ACHN (cell line): ENCODE results near the gene CDC42BPB.
"Not testable (repeated sequence)": the region's sequence is repeated elsewhere in the genome, so short reads cannot be mapped to it uniquely, and the experiment has no call there.

Experiments used
- DNase-seq: peaks from one replicate; pipeline ENCODE4 v3.0.0-alpha.2; 2015
- in situ Hi-C: cut with HindIII; loops from 2 replicates; pipeline ENCODE4 v1.10.0; 2017; ENCODE audit warnings: low sequenced_read_pairs, low pct_ligation_motif_present, low pct_unique_long_range_greater_than_20kb

Gene CDC42BPB

DNA sequence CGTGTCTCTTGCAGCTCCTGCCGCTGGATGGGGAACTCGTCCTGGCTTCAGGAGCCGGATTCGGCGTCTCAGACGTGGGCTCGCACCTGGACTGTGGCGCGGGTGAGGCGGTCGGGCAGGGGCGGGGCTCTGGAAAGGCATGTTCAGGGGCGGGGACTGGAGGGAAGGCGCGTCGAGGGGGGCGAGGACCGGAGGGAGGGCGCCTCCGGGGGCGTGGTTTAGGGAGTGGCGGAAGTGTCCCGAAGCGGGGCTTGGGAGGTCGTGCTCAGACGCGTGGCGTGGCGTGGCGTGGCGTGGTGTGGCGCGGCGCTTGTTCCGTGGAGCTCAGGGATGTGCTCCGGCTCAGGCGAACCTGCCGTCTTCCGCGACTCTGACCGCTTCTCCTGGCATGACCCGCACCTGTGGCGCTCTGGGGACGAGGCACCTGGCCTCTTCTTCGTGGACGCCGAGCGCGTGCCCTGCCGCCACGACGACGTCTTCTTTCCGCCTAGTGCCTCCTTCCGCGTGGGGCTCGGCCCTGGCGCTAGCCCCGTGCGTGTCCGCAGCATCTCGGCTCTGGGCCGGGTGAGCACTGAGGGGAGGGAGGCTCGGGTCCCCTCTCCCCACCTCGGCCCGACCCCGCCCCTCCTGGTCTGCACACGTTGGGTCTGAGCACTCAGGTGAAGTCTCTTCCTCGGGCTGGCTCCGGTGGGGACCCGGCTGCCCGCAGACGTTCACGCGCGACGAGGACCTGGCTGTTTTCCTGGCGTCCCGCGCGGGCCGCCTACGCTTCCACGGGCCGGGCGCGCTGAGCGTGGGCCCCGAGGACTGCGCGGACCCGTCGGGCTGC, 128.7 kb downstream of the CDC42BPB start:
- no peak for DNase-seq
- in situ Hi-C loops = no loop called here

DNA sequence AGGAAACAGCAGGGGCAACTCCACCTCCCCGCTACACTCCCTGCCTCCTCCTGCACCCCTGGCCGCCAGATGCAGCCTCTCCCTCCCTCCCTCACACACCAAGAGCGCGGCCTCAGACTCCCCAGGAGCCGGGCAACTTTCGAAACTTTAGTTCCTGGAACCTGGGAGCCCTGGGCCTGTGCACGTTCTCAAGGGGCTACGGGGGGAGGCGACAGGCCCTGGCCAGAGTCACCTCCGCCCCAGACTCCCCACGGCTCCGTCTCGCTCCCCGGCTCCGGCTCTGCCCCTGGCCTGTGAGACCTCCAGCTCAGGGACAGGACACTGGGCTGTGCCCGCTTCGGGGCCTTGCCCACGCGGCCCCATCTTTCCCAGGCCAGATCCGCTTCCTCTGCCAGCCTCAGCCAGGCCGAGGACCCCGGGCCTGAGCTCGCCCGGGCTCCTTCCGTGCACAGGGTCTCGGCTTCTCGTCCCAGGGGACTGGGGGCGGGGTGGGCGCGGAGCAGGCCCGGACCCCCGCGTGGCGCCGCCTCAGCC, 129.4 kb downstream of the CDC42BPB start:
- DNase-seq = no peak
- in situ Hi-C loops = no loop called here

DNA sequence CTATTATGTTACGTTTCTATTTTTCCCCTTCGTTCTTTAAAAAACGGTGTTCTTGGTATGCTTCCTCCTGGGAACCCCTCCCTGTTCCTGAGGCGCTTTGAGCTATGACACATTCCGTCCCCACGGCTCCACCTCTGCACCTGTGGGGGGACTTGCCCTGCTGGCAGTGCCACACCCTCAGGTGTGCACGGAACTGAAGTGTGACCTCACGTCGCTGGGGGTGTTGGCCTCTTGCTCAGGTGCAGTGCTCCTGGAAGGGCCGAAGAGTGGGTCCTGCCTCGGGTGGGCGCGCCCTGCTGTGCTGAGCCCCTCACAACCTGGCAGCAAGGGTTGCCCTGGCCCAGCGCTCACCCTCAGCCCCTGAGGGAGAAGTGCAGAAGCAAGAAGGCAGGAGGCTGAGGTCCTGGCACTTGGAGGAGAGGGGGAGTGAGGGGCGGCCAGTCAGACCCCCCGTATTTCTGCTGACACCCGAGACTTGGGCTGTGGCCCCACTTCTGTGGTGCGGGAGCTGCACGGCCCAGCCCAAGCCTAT, 129.9 kb downstream of the CDC42BPB start:
- in situ Hi-C loops = no loop called here
- DNase-seq = no peak

DNA sequence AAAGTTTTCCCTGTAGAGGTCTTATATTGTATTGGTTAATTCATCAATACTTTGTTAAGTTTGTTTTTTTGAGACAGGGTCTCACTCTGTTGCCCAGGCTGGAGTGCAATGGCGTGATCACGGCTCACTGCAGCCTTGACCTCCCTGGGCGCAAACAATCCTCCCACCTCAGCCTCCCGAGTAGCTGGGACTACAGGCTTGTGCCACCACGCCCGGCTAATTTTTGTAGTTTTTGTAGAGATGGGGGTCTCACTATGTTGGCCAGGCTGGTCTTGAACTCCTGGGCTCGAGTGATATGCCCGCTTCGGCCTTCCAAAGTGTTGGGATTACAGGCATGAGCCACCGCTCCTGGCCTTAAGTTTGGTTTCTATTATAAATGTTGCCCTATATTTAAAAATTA, 130.5 kb downstream of the CDC42BPB start:
- in situ Hi-C loops = not testable (repeated sequence)

DNA sequence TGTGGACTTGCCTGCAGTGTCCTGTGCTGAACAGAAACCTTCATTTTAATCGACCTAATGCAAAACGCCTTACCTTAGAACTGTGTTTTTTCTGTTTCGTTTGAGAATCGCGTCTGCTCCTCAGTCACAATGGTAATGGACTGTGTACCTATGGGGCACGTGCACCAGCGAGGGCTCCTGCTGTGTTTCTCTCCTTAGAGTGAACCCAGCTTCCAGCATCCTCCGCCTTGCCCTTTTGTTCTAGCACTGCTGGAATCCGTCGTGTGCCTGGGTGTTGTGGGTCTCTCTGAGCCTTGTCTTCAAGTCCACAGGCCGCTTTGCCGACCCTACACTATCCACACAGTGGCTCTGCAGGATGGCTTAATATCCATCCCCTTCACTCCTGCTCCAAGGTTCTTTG, 131.2 kb downstream of the CDC42BPB start:
- in situ Hi-C loops = no loop called here
- no peak for DNase-seq

More for the DNA sequence above, 130.5 kb downstream of the CDC42BPB start:
- not testable (repeated sequence) for DNase-seq

DNA sequence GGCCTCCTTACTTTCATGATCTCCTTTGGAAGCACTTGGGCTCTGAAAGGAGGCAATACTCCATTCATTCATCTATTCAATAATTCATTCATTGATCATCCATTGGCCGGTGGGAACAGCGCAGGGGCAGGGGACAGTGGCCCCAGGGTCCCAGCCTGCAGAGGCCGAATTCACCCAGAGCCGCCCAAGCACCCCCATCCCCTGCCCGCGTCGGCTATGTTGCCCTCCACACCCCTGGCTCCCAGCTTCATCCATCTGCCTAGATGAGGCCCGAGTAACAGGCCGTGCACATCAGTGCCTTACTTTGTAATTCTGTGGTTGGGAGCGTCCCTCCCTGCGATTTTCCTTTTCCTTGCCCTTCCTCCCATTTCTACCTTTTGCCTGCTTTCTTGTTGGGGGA, 131.7 kb downstream of the CDC42BPB start:
- in situ Hi-C loops = no loop called here
- DNase-seq = no peak

DNA sequence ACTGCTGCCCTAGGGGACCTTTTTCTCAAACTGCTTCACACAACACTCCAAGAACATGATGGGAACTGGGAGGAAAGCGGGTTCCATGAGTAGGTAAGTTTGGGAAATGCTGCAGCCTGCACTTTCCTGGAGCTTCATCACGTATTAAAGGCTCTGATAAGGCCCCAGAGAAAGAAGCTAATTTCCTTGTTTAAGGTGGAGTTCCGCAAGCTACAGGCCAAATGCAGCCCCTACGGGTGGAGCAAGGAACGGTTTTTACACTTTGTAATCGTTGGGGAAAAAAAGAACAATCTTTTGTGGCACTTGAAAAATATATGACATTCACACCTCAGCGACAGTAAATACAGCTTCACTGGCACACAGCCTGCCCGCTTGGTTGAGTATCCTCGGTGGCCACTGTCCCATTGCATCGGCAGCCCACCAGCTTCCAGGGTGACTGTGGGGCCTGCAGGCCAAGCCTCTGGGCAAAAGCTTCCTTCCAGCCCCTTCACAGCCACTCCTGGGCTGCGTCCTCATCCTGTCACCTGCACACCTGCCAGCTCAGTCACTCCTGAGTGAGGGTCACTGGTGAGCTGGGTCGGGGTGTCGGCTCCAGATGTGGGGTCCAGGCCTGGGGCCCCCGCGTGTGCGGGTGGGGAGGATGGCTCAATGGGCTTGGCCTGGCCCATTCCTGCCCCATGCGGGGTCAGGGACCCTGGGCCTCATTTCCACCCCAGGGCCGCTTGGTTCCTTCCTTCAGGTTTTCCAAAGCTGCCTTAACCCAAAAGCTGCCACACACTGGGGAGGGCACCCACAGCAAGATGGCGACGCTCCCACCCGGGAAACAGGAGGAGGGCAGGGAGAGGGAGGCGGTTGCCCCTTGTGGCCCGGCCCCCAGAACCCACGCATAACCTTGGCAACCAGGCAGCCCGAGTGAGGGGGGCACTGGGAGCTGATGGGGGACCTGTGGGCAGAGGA, 132.4 kb downstream of the CDC42BPB start:
- no peak for DNase-seq
- in situ Hi-C loops = no loop called here

DNA sequence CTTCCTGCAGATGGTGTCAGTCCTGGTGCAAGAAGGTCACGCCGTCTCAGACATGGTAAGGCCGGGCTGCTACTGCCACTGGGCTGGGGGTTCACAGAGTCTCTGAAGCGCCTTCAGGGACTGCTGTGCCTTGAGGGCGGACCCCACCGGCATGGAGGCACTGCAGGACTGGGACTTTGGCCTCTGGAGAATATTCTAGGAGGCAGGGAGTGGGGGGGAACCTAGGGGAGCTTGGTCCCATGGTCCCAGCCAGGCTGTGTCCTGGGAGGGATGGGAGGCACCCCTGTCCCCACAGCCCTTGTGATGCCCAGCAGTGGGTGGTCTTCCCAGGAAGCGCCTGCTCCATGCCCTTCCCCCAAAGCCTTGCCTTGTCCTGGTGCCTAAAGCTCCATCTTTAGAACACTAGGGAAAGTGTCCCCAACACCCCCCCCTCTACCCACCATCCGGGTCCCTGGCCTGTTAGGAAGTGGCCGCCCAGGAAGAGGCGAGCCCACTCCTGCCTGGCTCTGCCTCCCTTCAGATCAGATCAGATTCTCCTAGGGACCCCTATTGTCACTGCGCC, 133.3 kb downstream of the CDC42BPB start:
- no peak for DNase-seq
- in situ Hi-C loops = no loop called here

DNA sequence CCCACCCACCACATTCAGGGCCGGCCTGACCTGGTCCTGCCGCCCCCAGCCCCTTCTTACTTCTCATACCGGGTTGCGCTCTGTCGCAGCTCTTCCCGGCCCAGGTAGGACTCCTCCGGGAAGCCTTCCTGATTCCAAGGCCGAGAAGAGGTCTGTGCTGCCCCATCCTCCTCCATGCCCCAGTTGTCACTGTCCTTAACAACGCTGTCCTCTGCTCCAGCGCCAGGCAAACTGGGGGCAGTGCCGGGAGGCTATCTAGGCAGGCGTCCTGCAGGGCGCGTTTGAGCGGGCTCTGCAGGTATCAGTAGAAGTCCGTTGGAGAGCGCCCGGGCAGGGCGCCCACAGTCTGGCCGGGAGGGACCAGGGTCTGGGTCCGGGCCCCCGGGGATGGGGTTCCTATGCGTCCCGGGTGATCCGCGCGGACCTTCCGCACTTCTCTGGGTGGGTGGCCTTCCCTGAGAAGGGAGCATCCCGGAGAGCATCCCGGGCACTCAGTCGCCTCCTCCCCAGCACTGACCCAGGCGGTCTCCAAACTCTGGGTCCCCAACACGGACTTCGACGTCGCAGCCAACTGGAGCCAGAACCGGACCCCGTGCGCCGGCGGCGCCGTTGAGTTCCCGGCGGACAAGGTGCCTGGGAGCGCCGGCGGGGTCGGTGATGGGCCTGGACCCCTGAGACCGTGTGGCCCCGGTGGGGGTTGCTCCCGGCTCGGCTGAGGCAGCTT, 134.0 kb downstream of the CDC42BPB start:
- in situ Hi-C loops = no loop called here
- DNase-seq = no peak

DNA sequence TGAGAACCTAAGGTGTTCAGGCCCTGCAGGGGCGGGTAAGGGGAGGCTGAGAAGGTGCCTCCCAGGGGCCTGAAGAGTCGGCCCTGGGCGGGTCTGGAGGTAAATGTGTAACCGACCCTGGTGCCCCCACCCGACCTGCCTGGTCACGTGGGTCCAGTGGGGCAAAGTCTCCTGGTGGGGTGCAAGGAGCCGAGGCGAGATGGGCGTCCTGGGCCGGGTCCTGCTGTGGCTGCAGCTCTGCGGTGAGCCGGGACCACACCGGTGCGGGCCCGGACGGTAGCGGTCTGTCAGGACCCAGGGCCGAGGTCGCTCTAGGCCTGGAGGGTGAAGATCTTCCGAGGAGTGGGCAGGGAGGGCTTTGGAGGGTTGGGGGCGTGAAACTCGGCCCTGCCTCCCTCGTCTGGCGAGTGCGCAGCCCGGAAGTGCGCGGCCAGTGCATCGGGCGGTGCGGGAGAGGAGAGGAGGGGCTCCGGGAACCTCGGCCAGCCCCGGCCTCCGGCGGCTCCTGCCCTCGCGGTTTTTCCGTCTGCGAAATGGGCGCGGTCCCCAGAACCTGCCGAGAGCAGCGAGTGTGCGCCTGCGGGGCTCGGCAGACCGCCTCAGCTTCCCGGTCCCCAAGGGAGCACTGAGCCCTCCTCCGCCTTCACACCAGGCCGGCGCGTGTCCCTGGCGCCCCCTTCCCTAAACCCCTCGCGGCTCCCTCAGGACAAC, 134.7 kb downstream of the CDC42BPB start, which contains the start of gene AMN:
Gene AMN (plus strand): TSS at position 174 of the 711 bp plus-strand sequence. CDS start 26 bp downstream, at position 200.
- peak; percentile 48 for DNase-seq
- in situ Hi-C loops = no loop called here

DNA sequence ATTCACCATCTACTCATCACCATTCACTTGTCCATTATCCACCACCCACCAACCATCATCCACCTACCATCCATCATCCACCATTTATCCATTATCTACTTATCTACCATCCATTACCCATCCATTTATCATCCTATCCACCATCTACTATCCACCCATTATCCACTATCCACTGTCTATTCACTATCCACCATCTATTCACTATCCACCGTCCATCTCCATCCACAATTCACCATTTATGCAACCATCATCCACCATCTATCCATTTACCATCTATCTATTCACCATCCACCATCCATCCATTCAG, 136.4 kb downstream of the CDC42BPB start:
- in situ Hi-C loops = no loop called here
- no peak for DNase-seq

DNA sequence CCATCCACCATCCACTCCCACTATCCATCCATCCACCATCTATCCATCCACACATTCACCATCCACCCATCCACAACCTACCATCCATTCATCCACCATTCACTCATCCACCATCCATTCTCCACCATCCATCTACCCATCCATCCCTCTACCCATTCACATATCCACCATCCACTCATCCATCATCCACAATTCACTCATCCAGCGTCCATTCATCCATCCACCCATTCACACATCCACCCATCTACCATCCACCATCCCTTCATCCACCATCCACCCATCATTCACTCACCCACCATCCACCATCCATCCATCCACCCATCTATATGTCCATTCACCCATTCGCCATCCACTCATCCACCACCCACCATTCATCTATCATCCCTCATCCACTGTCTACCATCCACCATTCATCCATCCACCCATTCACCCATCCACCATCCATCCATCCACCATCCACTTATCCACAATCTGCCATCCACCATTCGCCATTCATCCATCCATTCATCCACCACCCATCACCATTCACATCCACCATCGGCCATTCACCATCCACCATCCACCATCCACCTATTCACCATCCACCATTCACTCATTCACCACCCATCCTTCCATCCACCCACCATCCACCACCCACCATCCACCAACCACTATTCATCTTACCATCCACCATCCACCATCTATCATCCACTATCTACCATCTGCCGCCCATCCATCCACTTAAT, 136.9 kb downstream of the CDC42BPB start:
- in situ Hi-C loops = no loop called here

DNA sequence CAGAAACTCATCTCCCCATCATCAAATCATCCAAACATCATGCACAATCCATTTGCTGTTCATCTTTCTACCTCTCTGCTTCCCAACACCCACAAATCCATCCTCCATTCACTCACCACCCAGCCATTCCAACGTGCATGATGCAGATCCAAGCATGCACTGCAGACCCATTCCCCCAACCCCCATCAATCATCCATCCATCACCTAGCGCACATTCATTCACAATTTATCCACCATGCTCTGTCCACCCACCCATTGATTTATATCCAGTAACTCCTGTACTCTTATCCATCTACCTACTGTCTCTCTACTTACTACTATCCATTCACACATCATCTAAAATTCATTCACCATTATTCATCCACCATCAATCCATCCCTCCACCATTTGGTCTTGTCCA, 138.9 kb downstream of the CDC42BPB start:
- no peak for DNase-seq
- in situ Hi-C loops = no loop called here

More for the DNA sequence above, 136.9 kb downstream of the CDC42BPB start:
- no peak for DNase-seq

DNA sequence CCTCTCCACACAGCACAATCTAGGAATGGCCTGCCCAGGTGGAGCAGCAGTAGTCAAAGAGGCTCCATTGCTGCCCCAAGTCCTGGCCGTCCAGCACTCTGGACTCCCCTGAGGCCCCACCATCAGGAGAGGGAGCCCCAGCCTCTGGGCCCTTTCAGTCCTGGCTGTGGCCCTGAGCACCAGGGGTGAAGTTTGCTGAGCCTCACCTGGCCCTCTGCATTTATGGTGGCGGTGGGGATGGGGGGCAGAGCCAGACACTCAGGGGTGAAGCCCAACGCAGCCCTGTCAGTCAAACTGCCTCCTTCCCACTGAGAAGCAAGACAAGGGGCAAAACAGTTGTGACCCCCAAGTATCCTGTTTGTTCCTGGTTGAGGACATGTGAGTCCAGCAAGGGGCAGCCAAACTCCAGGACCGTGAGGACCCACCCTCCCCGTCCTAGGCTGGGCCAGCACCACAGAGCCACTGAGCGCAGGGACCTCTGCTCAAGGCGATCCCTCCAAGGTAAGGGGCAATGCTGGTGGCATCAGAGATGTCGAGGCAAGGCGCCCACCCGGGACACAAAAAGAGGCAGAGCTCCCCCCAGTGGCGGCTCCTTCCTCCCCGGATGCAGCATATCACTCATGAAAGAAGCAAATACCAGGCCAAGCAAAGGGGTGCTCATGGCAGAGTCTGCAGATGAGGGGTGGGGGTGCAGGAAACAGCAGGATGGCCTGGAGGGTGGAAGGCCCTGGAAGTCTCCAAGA, 139.7 kb downstream of the CDC42BPB start:
- DNase-seq = peak; percentile 29
- in situ Hi-C loops = no loop called here

DNA sequence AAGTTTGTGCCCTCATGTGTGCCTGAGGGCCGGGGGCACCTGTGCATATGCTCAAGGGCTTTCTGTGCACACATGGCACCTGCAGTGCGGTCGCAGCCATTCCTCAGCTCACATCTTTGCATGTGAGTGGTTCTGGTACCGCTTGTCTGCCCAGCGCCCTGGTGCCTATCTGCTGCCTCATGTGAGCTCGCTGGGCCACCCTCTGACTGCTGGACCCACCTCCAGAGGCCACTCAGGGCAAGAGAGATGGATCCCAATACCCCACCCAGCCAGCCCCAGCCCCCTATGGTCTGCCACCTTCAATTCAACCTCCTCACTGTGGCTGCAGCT, 140.3 kb downstream of the CDC42BPB start:
- no peak for DNase-seq
- in situ Hi-C loops = no loop called here

DNA sequence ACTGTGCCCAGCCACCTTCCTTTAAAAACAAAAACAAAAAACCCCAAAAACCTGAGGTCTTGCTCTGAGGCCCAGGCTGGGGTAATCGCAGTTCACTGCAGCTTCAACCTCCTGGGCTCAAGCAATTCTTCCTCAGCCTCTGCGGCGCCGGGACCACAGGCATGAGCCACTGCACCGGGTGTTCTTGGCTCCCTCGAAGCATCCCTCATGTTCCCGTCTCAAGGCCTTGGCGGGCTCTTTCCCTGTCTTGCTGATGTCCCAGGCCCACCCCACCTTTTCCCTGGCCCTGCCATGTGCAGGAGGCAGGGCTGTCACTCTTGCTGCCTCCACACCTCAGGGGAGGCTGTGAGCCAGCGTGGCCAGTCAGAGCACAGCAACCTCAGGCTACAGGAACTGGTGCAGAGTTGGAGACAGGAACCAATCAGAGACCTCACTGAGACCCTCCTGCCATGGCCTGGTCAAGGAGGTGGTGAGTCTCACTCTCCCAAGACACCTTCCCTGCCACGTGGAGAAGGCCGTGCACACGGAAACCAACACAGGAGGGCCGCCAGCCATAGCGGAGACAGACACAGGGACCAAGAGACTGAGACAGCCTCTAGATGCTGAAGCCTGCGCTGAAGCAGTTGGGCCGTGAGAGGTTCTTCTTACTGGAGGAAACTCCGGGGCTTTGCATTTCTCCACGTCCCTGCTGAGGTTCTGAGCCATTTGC, 140.8 kb downstream of the CDC42BPB start:
- no peak for DNase-seq
- in situ Hi-C loops = no loop called here
